NCI-H2227 treated with DMSO at 0.1 percent for 48 hours (cell line): ENCODE data around the gene NUDT8.
"Not testable (repeated sequence)": the region's sequence is repeated elsewhere in the genome, so short reads cannot be mapped to it uniquely, and the experiment has no call there.

ENCODE experiments used
- DNase-seq: peaks from one replicate; lab custom pipeline; 2025; lab: John Stamatoyannopoulos, UW

The NUDT8 gene

DNA sequence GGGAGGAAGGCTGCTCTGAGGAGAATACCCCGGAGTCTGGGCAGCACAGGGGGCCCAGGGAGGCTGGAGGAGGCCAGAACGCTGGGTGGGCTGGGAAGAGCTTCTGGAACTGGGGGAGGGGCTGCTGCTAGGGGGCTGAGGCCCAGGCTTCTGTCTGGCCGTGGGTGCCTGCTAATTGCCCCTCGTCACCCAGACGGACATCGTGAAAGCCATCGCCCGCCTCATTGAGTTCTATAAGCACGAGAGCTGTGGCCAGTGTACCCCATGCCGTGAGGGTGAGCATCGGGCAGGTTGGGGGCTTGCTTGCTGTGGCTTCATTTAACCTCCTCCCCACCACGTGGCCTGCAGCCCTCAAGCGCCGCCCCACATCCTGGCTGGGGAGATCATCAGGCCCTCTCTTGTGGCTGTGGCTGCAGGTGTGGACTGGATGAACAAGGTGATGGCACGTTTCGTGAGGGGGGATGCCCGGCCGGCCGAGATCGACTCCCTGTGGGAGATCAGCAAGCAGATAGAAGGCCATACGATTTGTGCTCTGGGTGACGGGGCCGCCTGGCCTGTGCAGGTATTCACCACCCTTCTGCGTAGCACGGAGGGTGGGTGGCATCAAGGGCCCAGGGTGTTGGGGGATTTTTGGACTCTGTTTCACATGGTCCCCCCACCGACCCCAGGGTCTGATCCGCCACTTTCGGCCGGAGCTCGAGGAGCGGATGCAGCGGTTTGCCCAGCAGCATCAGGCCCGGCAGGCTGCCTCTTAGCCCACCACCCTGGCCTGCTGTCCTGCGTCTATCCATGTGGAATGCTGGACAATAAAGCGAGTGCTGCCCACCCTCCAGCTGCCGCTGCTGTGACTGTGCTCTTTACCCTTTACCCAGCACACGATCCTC lies 17.8 kb downstream of the NUDT8 start:
- DNase-seq: no peak

DNA sequence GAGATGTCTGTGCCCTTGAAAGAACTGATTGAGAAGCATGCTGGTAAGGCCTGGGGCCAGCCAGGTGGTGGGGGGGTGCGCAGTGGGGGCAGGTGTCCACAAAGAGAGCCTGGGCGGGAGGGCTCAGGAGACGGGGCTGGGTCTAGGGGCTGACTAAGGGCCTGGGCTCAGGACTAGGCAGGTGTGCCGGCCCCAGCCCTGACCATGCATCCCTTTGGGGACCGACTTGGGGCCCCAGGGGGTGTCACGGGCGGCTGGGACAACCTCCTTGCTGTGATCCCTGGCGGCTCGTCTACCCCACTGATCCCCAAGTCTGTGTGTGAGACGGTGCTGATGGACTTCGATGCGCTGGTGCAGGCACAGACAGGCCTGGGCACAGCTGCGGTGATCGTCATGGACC lies 18.6 kb downstream of the NUDT8 start:
- DNase-seq: no peak

DNA sequence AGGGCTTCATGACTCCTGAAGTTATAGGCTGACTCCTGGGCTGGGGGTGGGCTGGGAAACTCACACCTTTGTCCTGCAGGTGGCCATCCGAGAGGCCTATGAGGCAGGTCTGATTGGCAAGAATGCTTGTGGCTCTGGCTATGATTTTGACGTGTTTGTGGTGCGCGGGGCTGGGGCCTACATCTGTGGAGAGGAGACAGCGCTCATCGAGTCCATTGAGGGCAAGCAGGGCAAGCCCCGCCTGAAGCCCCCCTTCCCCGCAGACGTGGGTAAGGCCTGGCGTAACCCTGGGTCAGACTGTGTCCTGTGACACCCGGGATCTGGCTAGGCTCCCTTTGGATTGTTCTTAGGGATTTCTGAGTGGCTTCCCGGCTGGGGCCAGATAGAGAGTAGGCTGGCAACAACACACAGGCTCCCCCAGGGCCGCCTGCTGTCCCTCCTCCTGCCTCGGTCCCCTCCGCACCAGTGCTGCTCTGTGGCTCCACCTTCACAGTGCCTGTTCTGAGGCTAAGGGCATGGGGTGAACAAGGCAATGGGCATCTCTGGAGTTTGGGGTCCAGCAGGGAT lies 19.4 kb downstream of the NUDT8 start:
- DNase-seq: no peak

- DNase-seq: no peak
Observed at GRCh38 chr11:67609316-67609715, 20.4 kb downstream of the NUDT8 start.

DNA sequence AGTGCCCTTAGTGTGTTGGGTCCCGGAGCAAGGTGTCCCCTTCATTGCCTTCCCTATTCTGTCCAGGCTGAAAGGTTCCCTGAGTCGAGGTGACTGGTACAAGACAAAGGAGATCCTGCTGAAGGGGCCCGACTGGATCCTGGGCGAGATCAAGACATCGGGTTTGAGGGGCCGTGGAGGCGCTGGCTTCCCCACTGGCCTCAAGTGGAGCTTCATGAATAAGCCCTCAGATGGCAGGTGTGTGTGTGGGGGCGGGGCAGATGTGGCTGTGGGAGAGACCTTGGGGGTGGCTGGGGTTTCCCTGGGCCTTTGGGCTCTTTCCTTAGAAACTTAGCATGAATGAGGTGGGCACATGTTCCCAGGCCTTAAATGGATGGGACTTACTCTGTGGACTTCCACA lies 21.3 kb downstream of the NUDT8 start:
- DNase-seq: no peak

DNA sequence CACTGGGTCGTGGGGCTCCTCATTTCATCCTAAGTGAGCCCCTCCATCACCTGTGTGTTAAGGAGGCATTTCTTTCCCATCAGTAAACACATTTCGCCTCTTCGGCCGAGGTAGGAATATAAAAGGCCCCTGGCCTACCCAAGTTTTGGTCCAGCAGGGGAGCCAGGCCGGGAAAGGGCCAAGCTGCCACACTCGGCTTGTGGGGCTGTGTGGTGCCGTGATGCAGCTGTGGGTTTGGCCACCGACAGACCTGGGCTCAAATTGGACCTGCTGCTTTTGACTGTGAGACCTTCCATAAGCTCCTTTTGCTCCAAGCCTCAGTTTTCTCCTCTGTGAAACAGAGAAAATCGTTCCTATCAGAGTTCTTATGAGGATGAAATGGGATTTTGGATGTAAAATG lies 22.2 kb downstream of the NUDT8 start:
- no peak for DNase-seq

DNA sequence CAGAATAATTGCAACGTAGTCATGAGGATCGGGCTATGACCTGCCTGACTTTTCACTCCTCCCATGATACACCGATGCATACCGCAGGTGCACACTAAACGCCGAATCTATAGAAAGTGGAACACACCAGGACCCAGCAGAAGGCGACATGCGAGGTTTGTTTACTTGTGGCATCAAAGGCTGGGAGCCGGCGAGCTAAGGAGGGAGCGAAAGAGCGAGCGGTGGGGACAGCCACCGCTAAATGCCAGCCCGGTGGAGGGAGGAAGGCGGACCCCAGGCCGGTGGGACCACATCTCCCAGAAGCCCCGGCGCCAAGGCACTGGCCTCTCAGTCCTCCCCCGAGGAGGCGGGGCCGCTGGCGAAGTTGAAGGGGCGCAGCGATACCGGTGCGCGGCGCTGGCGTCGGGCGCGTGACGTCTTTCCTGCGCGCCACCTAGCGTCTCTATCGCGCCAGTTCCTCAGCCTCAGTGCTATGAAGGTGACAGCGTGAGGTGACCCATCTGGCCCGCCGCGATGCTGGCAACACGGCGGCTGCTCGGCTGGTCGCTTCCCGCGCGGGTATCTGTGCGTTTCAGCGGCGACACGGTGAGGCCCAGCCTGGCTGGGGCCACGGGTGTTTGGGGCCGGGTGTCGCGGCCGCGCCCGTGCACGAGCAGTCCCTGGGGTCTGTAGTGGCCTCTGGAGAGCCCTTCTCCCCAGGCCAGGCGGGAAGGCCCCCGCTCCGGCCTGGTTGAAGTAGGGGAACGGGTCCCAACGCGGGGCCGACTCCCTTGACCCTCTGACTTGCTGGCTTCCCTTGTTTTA lies 23.0 kb downstream of the NUDT8 start, which contains the start of gene NDUFV1:
NDUFV1 (plus strand) TSS at position 445 of the 804 bp plus-strand sequence; CDS start at position 514, 69 bp downstream.
- DNase-seq: peak; percentile 90

- no peak for DNase-seq
Observed at GRCh38 chr11:67606093-67606491, 23.6 kb downstream of the NUDT8 start.

DNA sequence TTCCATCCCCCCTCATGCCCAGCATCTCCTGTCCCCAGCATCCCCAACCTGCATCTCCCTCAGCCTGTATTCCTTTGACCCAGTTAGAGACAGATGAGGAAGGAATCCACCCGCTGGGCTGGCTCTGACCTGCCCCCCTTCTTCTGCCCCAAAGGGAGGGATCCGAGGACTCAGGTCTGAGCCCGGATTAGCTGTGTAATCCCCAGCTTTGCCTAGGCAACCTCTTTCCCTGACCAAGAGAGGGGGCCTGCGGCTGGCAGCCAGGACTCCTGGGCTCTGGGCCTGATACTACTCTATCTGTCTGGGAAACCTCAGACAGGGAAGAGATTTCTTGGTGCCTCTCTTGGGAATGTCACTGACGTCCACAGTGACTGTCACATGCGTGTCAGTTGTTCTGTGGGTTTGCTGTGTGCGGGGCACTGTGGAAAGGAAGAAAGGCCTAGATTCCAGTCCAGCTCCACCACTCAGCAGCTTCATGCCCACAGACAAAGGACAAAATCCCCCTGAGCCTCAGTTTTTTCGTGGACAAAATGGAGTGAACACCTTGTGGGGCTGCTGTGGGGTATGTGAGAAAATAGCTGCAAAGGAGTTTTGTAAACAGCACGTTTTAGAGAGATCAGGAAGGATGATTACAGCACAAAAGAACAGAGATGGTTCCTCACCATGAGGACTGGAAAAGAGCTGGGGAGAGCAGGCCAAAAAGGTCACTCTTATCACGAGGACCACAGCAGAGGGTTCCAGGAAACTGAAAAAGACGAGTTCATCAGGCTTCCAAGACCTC lies 24.3 kb downstream of the NUDT8 start:
- DNase-seq: no peak

DNA sequence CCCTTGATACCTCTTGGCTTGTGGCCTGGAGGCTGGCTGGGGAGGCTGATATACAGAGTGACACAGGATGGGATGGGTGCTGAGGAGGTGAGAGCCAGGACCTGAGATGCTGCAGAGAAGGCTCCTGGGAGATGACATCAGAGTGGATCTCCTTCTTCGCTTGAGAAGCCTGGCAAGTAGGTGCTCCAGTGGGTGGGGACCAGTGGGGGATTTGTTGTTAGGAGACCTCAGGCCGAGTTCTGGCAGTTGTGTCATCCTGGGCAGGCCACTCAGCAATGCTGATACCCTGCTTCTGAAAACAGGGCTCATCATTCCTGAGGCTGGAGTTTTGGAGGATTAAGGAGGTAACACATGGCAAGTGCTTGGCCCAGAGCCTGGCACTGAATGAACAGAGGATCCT lies 24.9 kb downstream of the NUDT8 start:
- no peak for DNase-seq

DNA sequence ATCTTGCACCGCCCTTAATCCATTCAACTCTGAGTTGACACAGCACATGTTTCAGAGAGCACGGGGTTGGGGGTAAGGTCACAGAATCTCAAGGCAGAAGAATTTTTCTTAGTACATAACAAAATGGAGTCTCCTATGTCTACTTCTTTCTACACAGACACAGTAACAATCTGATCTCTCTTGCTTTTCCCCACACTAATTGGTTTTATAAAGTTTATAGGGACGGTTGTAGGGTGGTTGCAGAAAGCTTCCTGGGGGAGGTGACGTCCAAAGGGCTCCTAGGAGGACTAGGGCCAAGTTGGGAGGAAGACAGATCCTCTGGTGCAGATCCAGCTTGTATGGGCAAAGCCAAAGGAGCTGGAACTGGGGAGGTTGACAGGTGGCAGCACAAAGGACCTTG lies 25.6 kb downstream of the NUDT8 start:
- DNase-seq: not testable (repeated sequence)

GRCh38 chr11:67601098-67601497 lies 28.6 kb downstream of the NUDT8 start:
- DNase-seq: no peak

DNA sequence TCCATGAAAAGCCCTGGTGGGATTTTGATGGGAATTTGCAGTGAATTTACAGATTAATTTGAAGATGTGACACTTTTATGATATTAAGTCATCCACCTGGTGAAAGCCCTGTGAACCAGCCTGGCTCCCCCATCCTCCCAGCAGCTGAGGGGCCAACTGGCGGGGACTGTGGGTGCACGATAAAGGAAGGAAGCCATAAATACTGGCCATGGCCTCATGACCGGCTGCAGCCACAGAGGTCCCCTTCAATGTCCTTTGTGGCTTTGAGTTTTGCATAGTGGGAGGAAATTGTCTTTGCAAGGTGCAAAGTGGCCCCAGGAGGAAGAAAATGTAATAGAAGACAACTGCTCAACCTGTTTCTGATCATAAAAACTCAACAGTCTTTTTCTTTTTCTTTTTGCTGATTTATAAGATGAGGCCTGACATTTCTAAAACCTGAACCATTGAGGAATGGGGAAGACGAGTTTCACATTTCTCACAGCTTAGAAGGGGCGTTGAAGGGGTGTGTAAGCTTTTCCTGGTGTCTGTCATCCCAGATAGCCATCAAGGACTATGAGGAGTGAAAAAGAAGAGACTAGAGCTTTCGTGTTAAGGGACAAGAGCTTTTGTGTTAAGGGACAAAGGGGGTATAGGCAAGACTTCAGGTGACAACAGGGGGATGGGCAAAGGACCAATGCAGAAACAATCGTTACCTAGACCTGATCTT lies 29.3 kb downstream of the NUDT8 start:
- DNase-seq: no peak

DNA sequence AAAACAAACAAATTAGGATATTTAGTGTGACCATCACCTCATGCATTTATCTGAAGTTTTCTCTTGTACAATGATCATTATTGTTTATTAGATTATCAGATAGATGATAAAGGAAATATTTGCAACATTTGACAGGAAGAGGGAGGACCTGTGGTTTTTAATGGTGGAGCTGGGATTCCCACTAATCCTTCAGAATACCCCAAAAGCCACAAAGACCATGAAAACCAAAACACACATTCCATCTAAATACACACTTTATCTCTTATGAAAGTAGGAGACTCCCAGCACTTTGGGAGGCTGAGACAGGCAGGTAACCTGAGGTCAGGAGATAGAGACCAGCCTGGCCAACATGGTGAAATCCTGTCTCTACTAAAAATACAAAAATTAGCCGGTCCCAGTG lies 30.6 kb downstream of the NUDT8 start:
- no peak for DNase-seq

- not testable (repeated sequence) for DNase-seq
Observed at GRCh38 chr11:67597963-67598362, 31.8 kb downstream of the NUDT8 start.

DNA sequence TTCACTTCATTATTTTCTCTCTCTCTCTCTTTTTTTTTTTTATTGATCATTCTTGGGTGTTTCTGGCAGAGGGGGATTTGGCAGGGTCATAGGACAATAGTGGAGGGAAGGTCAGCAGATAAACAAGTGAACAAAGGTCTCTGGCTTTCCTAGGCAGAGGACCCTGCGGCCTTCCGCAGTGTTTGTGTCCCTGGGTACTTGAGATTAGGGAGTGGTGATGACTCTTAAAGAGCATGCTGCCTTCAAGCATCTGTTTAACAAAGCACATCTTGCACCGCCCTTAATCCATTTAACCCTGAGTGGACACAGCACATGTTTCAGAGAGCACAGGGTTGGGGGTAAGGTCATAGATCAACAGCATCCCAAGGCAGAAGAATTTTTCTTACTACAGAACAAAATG lies 32.3 kb downstream of the NUDT8 start:
- not testable (repeated sequence) for DNase-seq

DNA sequence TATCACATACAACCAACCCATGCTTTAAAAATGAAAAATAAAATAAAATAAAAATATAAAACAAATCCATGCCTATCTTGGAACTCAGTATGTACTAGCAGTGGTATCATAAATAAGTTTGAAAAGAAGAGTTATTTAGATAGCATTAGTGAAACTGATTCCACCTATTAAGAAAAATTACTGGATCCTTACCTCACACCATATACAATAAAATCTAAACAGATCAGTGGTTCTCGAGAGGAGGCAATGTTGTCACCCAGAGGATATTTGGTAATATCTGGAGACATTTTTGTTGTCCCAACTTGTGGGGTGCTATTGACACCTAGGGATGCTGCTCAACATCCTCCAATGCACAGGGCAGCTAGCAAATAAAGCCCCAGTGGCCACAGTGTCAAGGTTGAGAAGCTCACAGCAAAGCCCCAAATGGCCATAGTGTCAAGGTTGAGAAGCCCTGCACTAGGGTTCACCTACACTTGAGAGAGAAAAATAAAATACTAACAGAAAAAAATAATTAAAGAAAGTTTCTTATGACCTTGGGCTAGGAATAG lies 32.9 kb downstream of the NUDT8 start:
- DNase-seq: no peak

- no peak for DNase-seq
Observed at GRCh38 chr11:67594480-67594879, 35.3 kb downstream of the NUDT8 start.

DNA sequence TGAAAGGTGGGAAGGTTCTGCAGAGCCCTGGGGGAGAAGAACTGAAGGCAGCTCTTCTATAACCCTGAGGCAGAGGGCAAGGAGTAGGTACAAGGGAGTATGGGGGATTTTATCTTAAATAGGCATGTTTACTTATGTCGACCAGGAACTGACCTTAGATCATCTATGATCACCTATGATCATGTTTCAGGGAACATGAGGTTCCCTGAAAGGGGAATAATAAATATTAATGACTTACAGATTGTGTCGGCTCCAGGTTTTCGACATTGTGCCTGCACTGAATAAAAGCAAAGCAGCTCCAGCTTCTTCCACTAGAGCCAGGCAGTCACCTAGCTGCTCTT lies 36.2 kb downstream of the NUDT8 start:
- no peak for DNase-seq

GRCh38 chr11:67592880-67593564 lies 36.7 kb downstream of the NUDT8 start:
- no peak for DNase-seq
